IPS-11a (cell line): ENCODE results near the gene CRHR2.

Source experiments
- H3K4me3 ChIP-seq: one replicate; pipeline ENCODE4 v1.5.1; 2013; ENCODE audit warnings: low read depth, low read length, control low read depth

The CRHR2 gene

GRCh38 chr7:30707391-30708357 lies 25.4 kb upstream of the CRHR2 start:
- H3K4me3 ChIP-seq = no peak overlapping the region

DNA sequence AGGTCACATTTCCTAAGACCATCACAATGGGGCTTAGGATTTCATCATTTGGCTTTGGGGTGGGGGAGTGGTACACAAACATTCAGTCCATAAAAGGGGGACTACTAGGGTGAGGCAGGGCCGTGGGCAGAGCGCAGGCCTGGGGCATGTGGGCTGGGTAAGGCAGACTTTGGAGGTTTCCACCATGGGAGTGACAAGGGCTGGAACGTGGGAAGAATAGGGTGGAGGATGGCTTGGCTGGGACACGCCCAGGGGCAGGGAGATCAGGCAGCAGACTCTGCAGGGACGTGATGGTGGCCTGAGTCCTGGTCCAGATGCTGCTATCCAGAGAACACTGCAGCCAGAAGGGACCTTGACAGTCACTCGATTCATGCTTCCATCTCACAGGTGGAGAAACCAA lies 24.7 kb upstream of the CRHR2 start:
- H3K4me3 ChIP-seq = no peak overlapping the region

- H3K4me3 ChIP-seq = no peak overlapping the region
These were observed 24.1 kb upstream of the CRHR2 start for GRCh38 chr7:30706316-30706715.

GRCh38 chr7:30705596-30705995 lies 23.3 kb upstream of the CRHR2 start:
- H3K4me3 ChIP-seq = no peak overlapping the region

- H3K4me3 ChIP-seq = no peak overlapping the region
These were observed 22.8 kb upstream of the CRHR2 start for GRCh38 chr7:30705008-30705407.

GRCh38 chr7:30703756-30704155 lies 21.5 kb upstream of the CRHR2 start:
- H3K4me3 ChIP-seq = no peak overlapping the region

DNA sequence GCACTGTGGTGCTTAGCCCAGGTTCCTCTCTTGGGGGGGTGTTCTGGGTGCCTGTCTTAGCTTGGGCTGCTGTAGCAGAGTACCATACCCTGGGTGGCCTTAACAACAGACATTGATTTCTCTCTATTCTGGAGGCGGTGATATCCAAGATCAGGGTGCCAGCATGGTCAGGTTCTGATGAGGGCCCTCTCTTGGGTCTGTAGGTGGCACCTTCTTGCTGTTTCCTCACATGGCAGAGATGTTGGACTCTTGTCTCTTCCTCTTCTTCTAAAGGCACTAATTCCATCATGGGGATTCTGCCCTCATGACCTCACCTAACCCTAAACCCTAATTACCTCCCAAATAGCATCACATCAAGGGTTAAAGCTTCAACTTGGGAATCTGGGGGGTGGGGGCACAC lies 19.9 kb upstream of the CRHR2 start:
- H3K4me3 ChIP-seq = no peak overlapping the region

- H3K4me3 ChIP-seq = no peak overlapping the region
These were observed 18.7 kb upstream of the CRHR2 start for GRCh38 chr7:30700941-30701340.

- H3K4me3 ChIP-seq = no peak overlapping the region
These were observed 17.6 kb upstream of the CRHR2 start for GRCh38 chr7:30699706-30700495.

DNA sequence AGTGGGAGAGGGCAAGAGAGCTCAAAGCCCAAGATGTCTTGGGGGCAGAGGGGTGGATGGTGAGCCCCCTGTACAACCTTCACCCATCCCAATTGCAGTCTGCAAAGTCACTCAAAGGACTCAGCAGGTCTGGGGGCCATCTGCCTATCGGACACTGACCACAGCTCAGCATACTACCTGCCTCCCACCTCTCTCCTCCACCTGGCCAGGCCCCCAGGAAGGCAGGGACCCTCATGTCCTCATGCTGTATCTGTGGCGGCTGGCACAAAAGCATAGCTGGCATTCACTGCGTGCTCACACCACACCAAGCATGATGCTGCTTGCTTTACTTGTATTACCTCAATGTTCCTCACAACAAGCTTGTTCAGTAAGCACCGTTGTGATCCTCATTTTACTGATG lies 16.2 kb upstream of the CRHR2 start:
- H3K4me3 ChIP-seq = no peak overlapping the region

DNA sequence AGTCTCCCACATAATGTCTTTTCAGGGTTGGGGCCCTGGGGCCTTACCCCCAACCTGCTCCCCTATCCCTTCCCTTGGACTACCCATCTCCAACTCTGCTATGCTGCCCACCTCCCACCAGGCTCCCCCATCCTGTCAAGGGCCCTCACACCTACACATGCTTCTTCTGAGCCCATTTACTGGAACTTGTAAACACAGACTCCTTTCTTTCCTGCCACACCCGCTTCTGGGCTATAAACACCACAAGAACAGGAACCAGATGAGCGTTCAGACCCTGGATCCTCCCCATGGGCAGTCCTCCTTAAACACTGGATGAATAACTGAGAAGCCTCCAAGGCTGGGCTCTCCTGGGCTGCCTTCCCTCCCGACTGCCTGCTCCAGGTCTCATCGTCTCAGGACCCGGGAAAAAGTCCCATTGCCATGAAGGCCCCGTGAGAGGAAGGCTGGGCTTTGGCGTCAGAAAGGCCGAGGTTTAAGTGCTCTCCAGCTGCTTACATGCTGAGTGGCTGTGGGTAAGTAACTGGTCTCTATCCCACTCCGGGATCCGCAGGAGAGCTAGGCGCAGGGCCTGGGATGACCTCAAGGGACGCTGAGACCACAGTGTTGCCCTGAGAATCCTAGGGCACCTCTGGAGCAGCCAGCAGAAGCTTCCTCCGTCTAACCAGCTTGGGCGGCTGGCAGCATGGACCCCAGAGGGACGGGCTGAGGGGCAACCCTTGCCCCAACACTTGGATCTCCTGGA lies 15.6 kb upstream of the CRHR2 start:
- H3K4me3 ChIP-seq = no peak overlapping the region

DNA sequence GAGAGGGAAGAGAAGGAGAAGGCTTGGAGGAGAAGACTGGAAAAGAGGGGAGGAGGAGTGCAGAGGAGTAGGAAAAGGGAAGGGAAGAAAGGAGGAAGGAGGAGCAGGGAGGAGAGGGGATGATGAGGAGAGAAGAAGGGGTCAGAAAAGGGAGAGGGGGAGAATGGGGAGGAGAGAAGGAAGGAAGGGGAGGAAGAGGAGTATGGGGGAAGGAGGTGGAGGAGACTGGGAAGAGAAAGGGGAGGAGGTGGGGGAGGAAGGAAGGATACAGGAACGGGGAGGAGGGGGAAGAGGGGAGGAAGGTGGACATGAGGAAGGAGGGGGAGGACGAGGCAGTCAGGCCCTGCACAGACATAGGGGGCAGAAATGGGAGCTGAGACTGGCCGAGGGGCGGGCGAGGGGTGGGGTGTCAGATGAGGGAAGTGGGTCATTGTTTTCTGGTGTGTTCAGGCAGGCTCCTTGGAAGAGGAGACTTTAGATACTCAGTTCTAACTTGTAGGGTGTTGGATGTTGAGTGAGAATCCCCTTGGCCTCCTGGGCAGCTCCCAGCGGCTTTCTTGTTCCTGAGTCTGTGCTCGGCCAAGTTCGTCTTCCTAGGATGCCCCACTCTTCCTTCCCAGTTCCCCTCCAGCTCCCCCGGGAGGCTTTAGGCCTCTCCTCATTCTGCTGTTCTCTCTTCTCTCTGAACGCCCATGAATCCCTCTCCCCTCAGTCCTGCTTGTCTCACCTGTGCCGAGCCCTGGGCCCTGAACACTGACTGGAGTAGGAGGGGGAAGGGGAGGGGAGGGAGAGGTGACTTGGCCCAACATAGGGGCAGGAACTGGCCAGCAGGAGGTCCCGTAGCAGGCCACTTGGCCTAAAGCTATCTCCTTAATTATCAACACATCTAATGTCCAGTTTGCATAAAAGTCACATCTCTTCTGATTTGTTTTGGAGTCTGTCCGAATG lies 12.8 kb upstream of the CRHR2 start:
- no peak overlapping the region for H3K4me3 ChIP-seq

DNA sequence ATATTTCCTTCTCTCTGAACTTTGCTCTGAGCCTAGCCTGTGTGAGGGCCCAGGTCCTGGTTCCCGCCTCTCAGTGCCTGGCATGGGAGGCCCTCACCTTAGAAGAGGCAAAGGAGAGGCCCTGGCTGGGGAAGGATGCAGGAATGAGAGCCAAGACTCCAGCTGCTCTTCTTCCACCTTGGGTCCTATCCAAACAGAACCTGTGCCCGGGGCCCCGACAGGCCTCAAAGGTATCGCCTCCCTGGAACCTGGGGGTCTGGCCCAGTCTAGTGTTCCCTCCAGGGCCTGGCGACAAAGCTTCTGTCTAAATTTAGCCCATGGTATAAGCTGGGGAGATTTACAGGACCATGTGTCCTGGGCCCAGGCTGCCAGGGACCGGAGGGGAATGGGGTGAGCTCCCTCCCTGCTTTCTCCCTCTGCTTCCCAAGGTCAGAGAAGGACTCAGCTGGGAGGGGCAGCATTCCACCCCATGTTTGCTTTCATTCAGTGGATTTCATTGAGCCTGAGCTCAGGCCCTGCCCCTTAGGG lies 12.0 kb upstream of the CRHR2 start:
- no peak overlapping the region for H3K4me3 ChIP-seq

DNA sequence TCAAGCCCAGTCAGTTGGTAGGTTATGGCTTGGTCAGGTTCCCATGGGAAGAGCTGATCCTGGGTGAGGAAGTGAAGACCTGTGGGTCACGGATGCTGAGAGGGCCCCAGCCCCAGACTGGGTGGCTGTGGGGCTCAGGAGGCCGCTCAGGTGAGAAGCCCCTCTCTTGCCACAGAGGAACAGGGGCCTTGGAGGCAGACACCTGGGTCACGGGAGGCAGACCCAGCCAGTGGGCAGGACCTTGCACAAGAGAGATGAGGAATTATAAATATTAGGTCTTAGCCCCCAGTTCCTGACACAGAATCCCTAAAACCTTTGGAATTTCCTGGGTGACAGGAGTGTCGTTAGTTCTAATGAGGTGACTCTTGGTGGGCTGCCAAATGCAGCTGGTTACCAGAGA lies 10.6 kb upstream of the CRHR2 start:
- H3K4me3 ChIP-seq = no peak overlapping the region

DNA sequence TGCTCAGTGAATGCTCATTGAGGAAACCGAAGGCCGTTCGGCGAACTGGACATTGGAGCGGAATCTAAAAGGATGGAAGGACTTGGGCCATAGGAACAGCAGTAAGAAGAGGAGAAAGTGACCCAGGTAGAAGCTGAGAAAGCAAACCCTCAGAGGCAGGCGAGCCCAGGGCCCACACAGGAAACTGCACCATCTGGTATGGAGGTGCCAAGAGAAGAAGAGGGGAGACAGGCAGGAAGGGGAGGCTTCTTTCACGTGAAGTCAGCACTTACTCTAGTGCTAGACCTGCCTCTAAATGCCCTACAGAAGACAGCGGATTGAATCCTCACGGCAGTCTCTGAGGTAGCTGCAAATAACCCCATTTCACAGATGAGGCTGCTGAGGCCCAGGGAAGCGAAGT lies 10.2 kb upstream of the CRHR2 start:
- no peak overlapping the region for H3K4me3 ChIP-seq

DNA sequence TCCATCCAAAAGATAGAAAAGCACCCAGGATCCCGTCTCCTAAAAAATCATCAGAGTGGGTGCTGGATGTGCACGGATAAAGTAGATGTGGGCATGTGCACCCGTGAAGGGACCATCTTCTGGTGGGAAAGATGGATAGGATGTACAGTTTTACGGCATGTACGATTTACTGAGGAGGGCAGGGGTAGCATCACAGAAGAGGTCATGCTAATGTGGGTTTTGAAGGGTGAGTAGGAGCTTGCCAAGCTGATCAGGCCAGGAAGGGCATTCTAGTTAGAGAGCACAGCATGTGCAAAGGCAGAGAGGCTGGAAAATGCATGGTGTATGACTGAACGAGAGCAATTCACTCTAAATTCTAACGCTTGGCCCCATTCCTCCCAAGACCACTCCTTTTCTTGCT lies 7.8 kb upstream of the CRHR2 start:
- H3K4me3 ChIP-seq = no peak overlapping the region

- H3K4me3 ChIP-seq = no peak overlapping the region
These were observed 6.5 kb upstream of the CRHR2 start for GRCh38 chr7:30688718-30689221.

DNA sequence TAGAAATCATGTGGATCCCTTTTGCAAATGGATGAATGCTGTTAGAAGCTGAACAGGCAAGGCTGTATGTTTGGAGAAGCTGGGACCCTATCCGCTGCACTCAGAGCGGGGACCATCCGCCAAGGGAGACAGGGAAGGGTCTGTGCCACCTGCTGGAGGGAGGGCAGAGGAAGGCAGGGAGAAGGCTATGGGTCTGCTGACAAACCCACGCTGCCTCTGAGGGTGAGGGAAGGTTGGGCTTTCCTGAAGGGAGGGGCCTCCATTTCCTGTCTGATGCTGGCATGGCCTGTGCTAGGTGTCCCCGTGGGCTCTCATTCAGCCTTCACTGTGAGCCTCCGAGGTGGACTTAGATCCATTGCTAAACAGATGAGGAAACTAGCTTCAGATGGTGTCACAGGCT lies 5.3 kb upstream of the CRHR2 start:
- no peak overlapping the region for H3K4me3 ChIP-seq

- H3K4me3 ChIP-seq = no peak overlapping the region
These were observed 2.1 kb upstream of the CRHR2 start for GRCh38 chr7:30684351-30684750.

DNA sequence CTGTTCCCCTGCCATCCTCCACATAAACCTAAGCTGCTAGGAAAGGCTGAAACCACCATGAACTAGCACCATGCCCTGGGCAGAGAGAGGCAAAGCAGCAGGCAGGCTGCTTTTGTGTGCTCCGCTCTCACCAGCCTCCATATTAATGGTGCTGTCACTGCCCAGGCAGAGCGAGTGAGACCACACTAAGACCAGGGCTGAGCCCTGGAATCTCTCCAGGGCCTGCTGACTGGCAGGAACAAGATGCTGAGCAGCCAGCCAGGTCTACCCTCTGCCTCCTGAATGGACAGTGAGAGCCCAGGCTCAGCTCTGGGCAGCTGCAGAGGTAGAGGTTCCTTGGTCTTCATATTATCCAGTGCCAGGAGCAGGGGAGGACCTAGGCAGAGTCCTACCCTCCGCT lies 1.6 kb upstream of the CRHR2 start:
- no peak overlapping the region for H3K4me3 ChIP-seq
